GM23338 (cell line): Measurements from ENCODE around the gene HMGN1. TPM values are rescaled to one million over a fixed set of nuclear protein-coding genes. Genes with fewer than 3 reads are reported as not detected.

Source experiments
- ATAC-seq: fragments of 200-7000 bp; cut with Tn5 transposase; 3 replicates; pipeline ENCODE4 v1.9.1; 2020
- DNase-seq: peaks from one replicate; pipeline ENCODE4 v3.0.0-alpha.2; 2015; ENCODE audit warnings: low spot score
- H2AFZ ChIP-seq: fragments of 200-600 bp; sonication (generic); 2 replicates; pipeline ENCODE4 v1.8.0; 2016; ENCODE audit warnings: antibody characterized with exemption, mild to moderate bottlenecking, moderate library complexity
- H3F3A ChIP-seq: fragments of 200-600 bp; sonication (generic); replicated peaks from 2 replicates; pipeline ENCODE4 v1.8.0; 2017; ENCODE audit warnings: antibody characterized with exemption, mixed run types, low read depth
- H3K27ac ChIP-seq: fragments of 200-600 bp; sonication (generic); 2 replicates; pipeline ENCODE4 v1.6.1; 2016; ENCODE audit warnings: low read depth
- H3K27me3 ChIP-seq: fragments of 200-600 bp; sonication (generic); 2 replicates; pipeline ENCODE4 v1.8.0; 2016; ENCODE audit warnings: mild to moderate bottlenecking, mixed run types, moderate library complexity; ENCODE audit not compliant: insufficient read depth
- H3K36me3 ChIP-seq: fragments of 200-600 bp; sonication (generic); 2 replicates; pipeline ENCODE4 v1.8.0; 2016; ENCODE audit warnings: mild to moderate bottlenecking; ENCODE audit not compliant: insufficient read depth
- H3K4me1 ChIP-seq: fragments of 200-600 bp; sonication (generic); 2 replicates; pipeline ENCODE4 v1.8.0; 2016; ENCODE audit warnings: mild to moderate bottlenecking, moderate library complexity; ENCODE audit not compliant: insufficient read depth
- H3K4me2 ChIP-seq: fragments of 200-600 bp; sonication (generic); 2 replicates; pipeline ENCODE4 v1.7.1; 2017; ENCODE audit warnings: mixed run types
- H3K4me3 ChIP-seq: fragments of 200-600 bp; sonication (generic); 2 replicates; pipeline ENCODE4 v1.6.1; 2016; ENCODE audit warnings: mixed run types
- H3K79me2 ChIP-seq: fragments of 200-600 bp; sonication (generic); replicated peaks from 2 replicates; pipeline ENCODE4 v1.8.0; 2017; ENCODE audit warnings: mild to moderate bottlenecking; ENCODE audit not compliant: insufficient read depth
- H3K9me2 ChIP-seq: fragments of 200-600 bp; sonication (generic); 2 replicates; pipeline ENCODE4 v1.8.0; 2017; ENCODE audit not compliant: insufficient read depth
- H4K20me1 ChIP-seq: fragments of 200-600 bp; sonication (generic); replicated peaks from 2 replicates; pipeline ENCODE4 v1.8.0; 2017; ENCODE audit warnings: mild to moderate bottlenecking; ENCODE audit not compliant: insufficient read depth
- H3K27ac Mint-ChIP-seq: 2 replicates; pipeline ENCODE4 v1.8.0; 2020; ENCODE audit warnings: inconsistent platforms, mild to moderate bottlenecking, moderate library complexity, mixed read lengths
- H3K27me3 Mint-ChIP-seq: 3 replicates; pipeline ENCODE4 v1.8.0; 2022; ENCODE audit warnings: low read depth, mild to moderate bottlenecking, moderate library complexity, mixed read lengths, inconsistent platforms; ENCODE audit not compliant: insufficient read depth, poor library complexity
- H3K36me3 Mint-ChIP-seq: 3 replicates; pipeline ENCODE4 v1.8.0; 2021; ENCODE audit warnings: low read depth, mild to moderate bottlenecking, inconsistent platforms, moderate library complexity, mixed read lengths
- H3K4me1 Mint-ChIP-seq: 3 replicates; pipeline ENCODE4 v1.8.0; 2020; ENCODE audit warnings: mild to moderate bottlenecking, inconsistent platforms, mixed read lengths
- H3K4me3 Mint-ChIP-seq: 3 replicates; pipeline ENCODE4 v1.8.0; 2021; ENCODE audit warnings: moderate library complexity, mild to moderate bottlenecking, inconsistent platforms, mixed read lengths
- H3K9me3 Mint-ChIP-seq: 3 replicates; pipeline ENCODE4 v1.8.0; 2020; ENCODE audit warnings: moderate library complexity, mild to moderate bottlenecking, inconsistent platforms, mixed read lengths
- CREB1 ChIP-seq: fragments of 250-450 bp; sonication (Bioruptor Pico); IDR thresholded peaks from 2 replicates; pipeline ENCODE4 v1.5.0; 2020; ENCODE audit warnings: low read depth, mild to moderate bottlenecking, moderate library complexity
- EZH2phosphoT487 ChIP-seq: fragments of 200-600 bp; sonication (generic); IDR thresholded peaks from one replicate; pipeline ENCODE4 v1.8.1; 2018; ENCODE audit warnings: antibody characterized with exemption; ENCODE audit not compliant: unreplicated experiment
- STAT1 ChIP-seq: IDR thresholded peaks from one replicate; pipeline ENCODE4 v1.6.1; 2016; ENCODE audit warnings: antibody characterized with exemption; ENCODE audit not compliant: unreplicated experiment
- ZNF331 ChIP-seq: fragments of 250-450 bp; sonication (Bioruptor Pico); IDR thresholded peaks from 2 replicates; pipeline ENCODE4 v1.5.0; 2020; ENCODE audit warnings: low read depth, mild to moderate bottlenecking, moderate library complexity
- polyA plus RNA-seq: library from polyadenylated mRNA; unstranded; fragments of >200 nt; fragmentation: Nextera tagmentation; extraction: Ambion mirVana; gene quantifications from 2 replicates; pipeline ENCODE4 v1.2.1, GENCODE V29; 2016
- total RNA-seq: library from RNA; depleted of rRNA; stranded (reverse); fragments of >200 nt; shearing (Covaris generic); gene quantifications from 2 replicates; pipeline ENCODE4 v1.2.3, GENCODE V29; 2014
- TF ChIP-seq, protein P1 (sequence below): IDR thresholded peaks from 2 replicates; pipeline ENCODE4 v1.6.1; 2016; ENCODE audit warnings: antibody characterized with exemption
- TF ChIP-seq, protein P2 (sequence below): fragments of 250-450 bp; sonication (Bioruptor Pico); IDR thresholded peaks from 2 replicates; pipeline ENCODE4 v1.5.0; 2020; ENCODE audit warnings: mild to moderate bottlenecking, moderate library complexity
- TF ChIP-seq, protein P3 (sequence below): IDR thresholded peaks from one replicate; pipeline ENCODE4 v1.6.1; 2018; ENCODE audit warnings: antibody characterized with exemption; ENCODE audit not compliant: unreplicated experiment

Gene HMGN1
- total and polyA plus RNA-seq, 2 experiments from 2014 or later: 403 to 889 TPM

DNA sequence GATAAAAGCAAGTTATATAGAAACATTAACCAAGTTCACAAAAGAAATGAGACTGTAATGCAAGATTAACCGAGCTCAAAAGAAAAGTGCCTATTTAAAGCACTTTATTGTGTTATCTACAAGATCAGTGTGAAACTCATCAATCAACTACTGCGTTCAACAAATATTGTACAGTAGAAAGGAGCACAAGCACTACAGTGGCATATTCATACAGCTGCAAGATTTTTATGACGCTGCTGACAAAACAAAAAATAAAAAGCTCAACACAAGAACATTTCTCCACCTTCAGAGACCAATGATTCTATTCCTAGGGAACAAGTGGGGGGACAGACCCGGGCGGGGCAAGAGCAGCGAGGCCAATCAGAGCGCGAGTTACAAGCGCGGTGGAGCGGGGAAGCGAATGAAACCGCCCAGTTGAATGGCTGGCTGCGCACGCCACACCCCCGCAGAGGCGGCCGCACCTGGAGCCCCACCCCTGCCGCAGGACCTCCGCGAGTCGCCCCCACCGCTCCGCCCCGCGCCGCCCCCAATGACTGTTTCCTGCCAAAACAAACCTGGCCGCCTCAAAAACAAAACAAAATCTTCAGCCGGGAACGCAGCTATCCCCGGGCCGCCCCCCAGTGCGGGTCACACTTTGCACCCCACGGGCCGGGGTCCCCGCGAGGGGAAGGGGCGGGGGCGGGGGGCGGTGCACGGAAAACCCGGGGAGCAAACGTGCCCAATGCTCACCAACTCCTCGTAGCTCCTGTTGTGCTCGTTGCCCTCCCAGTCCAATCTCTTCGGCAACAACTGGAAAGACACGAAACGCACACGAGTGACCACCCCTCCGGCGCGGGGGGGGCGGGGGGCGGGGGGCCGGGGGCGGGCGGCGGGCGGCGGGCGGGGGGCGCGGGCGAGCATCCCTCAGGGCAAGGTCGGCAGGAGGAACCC, 36.5 kb downstream of the HMGN1 start:
- H3K36me3 Mint-ChIP-seq: peaks cover 43% of the 10 kb centered on the region
- peaks cover 29% of the 10 kb centered on the region for H3K36me3 ChIP-seq
- peaks cover 13% of the 10 kb centered on the region for H3K27me3 Mint-ChIP-seq
- H3K4me1 ChIP-seq: peaks cover 10% of the 10 kb centered on the region
- H3K4me1 Mint-ChIP-seq: peaks cover 17% of the 10 kb centered on the region
- no peak overlapping the region; the same call in 1 of the 2 replicates for H3K27ac ChIP-seq
- peaks cover 4% of the 10 kb centered on the region; the same call in 1 of the 2 replicates for H3F3A ChIP-seq
- H3K79me2 ChIP-seq: peaks cover 49% of the 10 kb centered on the region
- peak overlapping the region; percentile 19 for H3K27ac Mint-ChIP-seq
- DNase-seq (peak; percentile 89), ATAC-seq (peak; percentile 71)
- H3K9me2 ChIP-seq: no peaks in the 10 kb centered on the region
- peak overlapping the region; percentile 79 for H3K4me2 ChIP-seq
- peaks cover 30% of the 10 kb centered on the region for H4K20me1 ChIP-seq
- no peak overlapping the region for H2AFZ ChIP-seq
- H3K4me3 ChIP-seq: peak overlapping the region; percentile 73
- H3K4me3 Mint-ChIP-seq: peak overlapping the region; percentile 94
- no peaks in the 10 kb centered on the region for H3K27me3 ChIP-seq
- TF ChIP-seq, protein P1, sequence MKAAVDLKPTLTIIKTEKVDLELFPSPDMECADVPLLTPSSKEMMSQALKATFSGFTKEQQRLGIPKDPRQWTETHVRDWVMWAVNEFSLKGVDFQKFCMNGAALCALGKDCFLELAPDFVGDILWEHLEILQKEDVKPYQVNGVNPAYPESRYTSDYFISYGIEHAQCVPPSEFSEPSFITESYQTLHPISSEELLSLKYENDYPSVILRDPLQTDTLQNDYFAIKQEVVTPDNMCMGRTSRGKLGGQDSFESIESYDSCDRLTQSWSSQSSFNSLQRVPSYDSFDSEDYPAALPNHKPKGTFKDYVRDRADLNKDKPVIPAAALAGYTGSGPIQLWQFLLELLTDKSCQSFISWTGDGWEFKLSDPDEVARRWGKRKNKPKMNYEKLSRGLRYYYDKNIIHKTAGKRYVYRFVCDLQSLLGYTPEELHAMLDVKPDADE: no peak
- TF ChIP-seq CREB1 (CRISPR knock-in tag): peak; percentile 62
- peaks cover 3% of the 10 kb centered on the region; the same call in 1 of the 3 replicates for H3K9me3 Mint-ChIP-seq

DNA sequence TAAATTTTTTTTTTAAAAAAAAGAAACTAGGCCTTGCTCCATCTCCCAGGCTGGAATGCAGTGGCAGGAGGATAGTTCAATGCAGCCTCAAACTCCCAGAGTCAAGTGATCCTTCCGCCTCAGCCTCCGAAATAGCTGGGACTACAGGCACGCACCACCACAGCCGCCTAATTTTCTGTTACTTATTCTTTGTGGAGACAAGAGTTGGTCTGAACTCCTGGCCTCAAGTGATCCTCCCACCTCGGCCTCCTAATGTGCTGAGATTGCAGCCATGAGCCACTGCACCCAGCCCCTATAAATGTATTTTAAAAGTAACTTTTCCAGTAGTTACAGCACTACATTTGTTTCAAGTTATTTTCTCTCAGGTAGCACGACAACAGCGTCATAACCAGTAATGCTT, 37.7 kb downstream of the HMGN1 start:
- H3K36me3 Mint-ChIP-seq: peaks cover 46% of the 10 kb centered on the region
- peaks cover 3% of the 10 kb centered on the region; the same call in 1 of the 3 replicates for H3K9me3 Mint-ChIP-seq
- H4K20me1 ChIP-seq: peaks cover 31% of the 10 kb centered on the region
- peaks cover 30% of the 10 kb centered on the region for H3K36me3 ChIP-seq
- H3K4me1 ChIP-seq: peaks cover 10% of the 10 kb centered on the region
- DNase-seq (no peak), ATAC-seq (no peak)
- no peak overlapping the region for H3K4me3 ChIP-seq
- H3K27me3 ChIP-seq: no peaks in the 10 kb centered on the region
- H3K27ac Mint-ChIP-seq: no peak overlapping the region
- peaks cover 17% of the 10 kb centered on the region for H3K4me1 Mint-ChIP-seq
- 0 out of 2 replicates have a peak overlapping the region, but pooled peaks have one; percentile 53 for H3K27ac ChIP-seq
- H3K79me2 ChIP-seq: peaks cover 61% of the 10 kb centered on the region
- peak overlapping the region; percentile 68; the same call in 1 of the 2 replicates for H3K4me2 ChIP-seq
- H3K9me2 ChIP-seq: no peaks in the 10 kb centered on the region
- H3K27me3 Mint-ChIP-seq: peaks cover 13% of the 10 kb centered on the region
- H3K4me3 Mint-ChIP-seq: no peak overlapping the region; the same call in 2 of the 3 replicates
- H2AFZ ChIP-seq: no peak overlapping the region
- peaks cover 4% of the 10 kb centered on the region; the same call in 1 of the 2 replicates for H3F3A ChIP-seq
- TF ChIP-seq ZNF331: no peak
- TF ChIP-seq, protein P2, sequence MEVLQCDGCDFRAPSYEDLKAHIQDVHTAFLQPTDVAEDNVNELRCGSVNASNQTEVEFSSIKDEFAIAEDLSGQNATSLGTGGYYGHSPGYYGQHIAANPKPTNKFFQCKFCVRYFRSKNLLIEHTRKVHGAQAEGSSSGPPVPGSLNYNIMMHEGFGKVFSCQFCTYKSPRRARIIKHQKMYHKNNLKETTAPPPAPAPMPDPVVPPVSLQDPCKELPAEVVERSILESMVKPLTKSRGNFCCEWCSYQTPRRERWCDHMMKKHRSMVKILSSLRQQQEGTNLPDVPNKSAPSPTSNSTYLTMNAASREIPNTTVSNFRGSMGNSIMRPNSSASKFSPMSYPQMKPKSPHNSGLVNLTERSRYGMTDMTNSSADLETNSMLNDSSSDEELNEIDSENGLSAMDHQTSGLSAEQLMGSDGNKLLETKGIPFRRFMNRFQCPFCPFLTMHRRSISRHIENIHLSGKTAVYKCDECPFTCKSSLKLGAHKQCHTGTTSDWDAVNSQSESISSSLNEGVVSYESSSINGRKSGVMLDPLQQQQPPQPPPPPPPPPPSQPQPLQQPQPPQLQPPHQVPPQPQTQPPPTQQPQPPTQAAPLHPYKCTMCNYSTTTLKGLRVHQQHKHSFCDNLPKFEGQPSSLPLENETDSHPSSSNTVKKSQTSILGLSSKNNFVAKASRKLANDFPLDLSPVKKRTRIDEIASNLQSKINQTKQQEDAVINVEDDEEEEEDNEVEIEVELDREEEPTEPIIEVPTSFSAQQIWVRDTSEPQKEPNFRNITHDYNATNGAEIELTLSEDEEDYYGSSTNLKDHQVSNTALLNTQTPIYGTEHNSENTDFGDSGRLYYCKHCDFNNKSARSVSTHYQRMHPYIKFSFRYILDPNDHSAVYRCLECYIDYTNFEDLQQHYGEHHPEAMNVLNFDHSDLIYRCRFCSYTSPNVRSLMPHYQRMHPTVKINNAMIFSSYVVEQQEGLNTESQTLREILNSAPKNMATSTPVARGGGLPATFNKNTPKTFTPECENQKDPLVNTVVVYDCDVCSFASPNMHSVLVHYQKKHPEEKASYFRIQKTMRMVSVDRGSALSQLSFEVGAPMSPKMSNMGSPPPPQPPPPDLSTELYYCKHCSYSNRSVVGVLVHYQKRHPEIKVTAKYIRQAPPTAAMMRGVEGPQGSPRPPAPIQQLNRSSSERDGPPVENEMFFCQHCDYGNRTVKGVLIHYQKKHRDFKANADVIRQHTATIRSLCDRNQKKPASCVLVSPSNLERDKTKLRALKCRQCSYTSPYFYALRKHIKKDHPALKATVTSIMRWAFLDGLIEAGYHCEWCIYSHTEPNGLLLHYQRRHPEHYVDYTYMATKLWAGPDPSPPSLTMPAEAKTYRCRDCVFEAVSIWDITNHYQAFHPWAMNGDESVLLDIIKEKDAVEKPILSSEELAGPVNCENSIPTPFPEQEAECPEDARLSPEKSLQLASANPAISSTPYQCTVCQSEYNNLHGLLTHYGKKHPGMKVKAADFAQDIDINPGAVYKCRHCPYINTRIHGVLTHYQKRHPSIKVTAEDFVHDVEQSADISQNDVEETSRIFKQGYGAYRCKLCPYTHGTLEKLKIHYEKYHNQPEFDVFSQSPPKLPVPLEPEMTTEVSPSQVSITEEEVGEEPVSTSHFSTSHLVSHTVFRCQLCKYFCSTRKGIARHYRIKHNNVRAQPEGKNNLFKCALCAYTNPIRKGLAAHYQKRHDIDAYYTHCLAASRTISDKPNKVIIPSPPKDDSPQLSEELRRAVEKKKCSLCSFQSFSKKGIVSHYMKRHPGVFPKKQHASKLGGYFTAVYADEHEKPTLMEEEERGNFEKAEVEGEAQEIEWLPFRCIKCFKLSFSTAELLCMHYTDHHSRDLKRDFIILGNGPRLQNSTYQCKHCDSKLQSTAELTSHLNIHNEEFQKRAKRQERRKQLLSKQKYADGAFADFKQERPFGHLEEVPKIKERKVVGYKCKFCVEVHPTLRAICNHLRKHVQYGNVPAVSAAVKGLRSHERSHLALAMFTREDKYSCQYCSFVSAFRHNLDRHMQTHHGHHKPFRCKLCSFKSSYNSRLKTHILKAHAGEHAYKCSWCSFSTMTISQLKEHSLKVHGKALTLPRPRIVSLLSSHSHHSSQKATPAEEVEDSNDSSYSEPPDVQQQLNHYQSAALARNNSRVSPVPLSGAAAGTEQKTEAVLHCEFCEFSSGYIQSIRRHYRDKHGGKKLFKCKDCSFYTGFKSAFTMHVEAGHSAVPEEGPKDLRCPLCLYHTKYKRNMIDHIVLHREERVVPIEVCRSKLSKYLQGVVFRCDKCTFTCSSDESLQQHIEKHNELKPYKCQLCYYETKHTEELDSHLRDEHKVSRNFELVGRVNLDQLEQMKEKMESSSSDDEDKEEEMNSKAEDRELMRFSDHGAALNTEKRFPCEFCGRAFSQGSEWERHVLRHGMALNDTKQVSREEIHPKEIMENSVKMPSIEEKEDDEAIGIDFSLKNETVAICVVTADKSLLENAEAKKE (CRISPR knock-in tag): no peak
- TF ChIP-seq EZH2phosphoT487: no peak
- no peak for TF ChIP-seq STAT1
- TF ChIP-seq, protein P3, sequence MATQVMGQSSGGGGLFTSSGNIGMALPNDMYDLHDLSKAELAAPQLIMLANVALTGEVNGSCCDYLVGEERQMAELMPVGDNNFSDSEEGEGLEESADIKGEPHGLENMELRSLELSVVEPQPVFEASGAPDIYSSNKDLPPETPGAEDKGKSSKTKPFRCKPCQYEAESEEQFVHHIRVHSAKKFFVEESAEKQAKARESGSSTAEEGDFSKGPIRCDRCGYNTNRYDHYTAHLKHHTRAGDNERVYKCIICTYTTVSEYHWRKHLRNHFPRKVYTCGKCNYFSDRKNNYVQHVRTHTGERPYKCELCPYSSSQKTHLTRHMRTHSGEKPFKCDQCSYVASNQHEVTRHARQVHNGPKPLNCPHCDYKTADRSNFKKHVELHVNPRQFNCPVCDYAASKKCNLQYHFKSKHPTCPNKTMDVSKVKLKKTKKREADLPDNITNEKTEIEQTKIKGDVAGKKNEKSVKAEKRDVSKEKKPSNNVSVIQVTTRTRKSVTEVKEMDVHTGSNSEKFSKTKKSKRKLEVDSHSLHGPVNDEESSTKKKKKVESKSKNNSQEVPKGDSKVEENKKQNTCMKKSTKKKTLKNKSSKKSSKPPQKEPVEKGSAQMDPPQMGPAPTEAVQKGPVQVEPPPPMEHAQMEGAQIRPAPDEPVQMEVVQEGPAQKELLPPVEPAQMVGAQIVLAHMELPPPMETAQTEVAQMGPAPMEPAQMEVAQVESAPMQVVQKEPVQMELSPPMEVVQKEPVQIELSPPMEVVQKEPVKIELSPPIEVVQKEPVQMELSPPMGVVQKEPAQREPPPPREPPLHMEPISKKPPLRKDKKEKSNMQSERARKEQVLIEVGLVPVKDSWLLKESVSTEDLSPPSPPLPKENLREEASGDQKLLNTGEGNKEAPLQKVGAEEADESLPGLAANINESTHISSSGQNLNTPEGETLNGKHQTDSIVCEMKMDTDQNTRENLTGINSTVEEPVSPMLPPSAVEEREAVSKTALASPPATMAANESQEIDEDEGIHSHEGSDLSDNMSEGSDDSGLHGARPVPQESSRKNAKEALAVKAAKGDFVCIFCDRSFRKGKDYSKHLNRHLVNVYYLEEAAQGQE: no peak
